ENCODE results near the gene STK38.
"Not testable (repeated sequence)": the region's sequence is repeated elsewhere in the genome, so short reads cannot be mapped to it uniquely, and the experiment has no call there.

The STK38 gene

DNA sequence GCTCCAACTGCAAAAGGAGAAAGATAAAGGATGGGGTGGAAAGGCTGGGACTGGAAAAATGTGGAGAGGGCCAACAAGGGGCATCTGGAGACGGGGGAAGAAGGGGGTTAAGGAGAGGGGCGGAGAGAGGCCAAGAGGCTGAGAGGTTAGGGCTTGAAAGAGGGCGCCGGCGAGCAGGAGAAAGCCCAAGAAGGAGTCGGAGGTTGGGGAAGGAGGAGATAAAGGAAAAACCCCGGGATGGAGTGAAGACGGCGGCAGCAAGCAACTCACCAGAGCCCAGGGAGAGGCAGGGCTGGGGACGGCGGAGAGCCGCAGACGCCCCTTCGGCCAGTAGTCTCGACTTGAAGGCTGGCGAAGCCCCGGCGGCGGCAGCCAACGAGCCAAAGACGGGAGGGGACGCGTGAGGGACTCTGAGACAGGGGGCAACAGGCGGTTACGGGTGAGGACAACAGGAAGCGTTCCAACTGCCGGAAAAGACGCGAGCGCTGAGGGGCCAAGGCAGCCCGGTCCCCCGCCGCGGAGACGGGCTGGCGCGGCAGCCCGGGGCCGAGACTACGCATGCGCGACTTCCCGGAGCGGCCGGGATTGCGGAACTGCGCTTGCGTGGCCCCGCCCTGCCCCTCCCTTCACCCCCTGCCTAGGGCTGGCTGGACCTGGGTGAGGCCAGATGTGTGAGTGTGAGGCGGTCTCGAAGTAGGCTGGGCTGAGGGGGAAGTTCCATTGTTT, at the start of gene STK38:
Gene STK38 (minus strand): TSS at position 560 of the 726 bp plus-strand sequence. CDS start 7,277 bp downstream, outside the sequence.
- DNase-seq (ENCODE audit: low read depth), result peak; percentile 91

DNA sequence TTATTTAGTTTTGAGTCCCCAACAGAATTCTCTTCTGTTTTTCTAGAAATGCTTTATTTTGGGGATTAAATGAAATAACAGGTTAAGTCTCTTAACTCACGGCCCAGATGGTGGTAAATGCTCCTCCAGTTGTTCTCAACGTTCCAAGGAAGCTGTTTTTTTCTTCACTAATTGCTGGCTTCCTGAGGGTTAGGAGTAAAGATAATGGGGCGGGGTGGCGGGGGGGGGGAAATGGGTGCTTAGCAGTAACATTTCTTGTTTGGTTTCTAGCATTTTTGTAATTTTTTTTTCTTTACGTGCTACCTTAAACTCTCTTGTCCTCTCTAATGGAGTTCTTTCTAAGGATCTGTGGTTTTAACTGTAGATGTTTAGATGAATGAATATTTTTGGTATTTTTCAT, 49.1 kb upstream of the STK38 start:
- DNase-seq (ENCODE audit: low read depth), result no peak

- DNase-seq (ENCODE audit: low read depth), result no peak
Measured at GRCh38 chr6:36594816-36595643, 47.8 kb upstream of the STK38 start.

GRCh38 chr6:36594029-36594815, 46.9 kb upstream of the STK38 start, which contains the start of gene SRSF3:
SRSF3 (plus strand) TSS chr6:36594362; CDS start chr6:36596763, 2,401 bp downstream.
- DNase-seq (ENCODE audit: low read depth), result peak; percentile 91

- no peak for DNase-seq (ENCODE audit: low read depth)
Measured at GRCh38 chr6:36593569-36594028, 46.3 kb upstream of the STK38 start.

DNA sequence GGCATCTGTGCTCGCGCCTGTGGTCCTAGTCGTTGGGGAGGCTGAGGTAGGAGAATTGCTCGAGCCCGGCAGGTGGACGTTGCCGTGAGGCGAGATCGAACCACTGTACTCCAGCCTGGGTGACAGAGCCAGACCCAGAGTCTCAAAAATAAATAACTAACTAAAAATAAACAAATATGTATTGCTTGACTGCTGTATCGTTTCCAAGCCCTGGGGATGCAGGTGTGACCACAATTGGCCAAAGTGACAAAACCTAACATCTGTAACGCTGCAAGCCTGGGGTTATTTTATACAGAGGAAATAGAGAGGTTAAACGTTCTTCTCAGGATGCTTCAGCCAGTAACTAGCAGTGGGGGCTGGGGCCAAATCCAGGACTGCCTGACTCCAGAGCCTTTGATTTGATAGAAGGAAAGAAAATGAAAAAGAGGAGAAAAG, 45.0 kb upstream of the STK38 start:
- DNase-seq (ENCODE audit: low read depth), result no peak

DNA sequence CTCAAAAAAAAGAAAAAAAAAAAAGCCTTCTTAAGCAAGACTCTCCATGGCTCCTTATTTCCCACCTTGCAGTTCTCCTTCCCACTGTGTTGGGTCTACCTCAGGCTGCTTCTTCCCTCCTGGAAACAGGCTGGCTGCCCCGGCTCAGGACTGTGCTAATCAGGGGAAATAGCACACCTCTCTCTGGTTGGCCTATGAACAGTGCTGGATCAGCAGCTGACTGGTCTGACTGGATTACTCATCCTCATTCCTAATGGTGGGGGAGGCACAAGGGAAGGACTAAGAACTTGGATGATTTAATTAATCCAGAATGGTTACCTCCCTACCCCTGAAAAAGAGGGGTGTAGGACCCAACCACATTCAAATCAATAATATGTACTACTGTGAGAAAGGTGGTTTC, 43.0 kb upstream of the STK38 start:
- DNase-seq (ENCODE audit: low read depth), result no peak

GRCh38 chr6:36589025-36589400, 41.7 kb upstream of the STK38 start:
- not testable (repeated sequence) for DNase-seq (ENCODE audit: low read depth)

DNA sequence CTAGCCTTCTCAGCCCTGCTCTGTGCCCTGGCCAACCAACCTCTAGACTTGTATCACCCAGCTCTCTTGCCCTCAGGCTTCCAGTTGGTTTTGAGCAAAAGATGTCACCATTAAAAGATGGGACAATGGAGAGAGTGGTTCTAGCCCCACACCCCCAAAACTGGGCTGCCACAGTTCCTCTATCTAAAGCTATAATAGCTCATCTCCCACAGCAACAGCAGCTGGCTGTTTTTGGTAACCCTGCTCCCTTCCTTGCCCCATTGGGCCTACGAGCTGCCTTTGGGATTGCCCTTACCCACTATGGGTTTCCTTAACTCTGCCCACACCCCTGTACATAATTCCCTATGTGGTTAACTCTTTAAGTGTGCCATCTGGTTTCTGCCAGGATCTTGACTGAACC, 39.3 kb upstream of the STK38 start:
- DNase-seq (ENCODE audit: low read depth), result no peak

- no peak for DNase-seq (ENCODE audit: low read depth)
Measured at GRCh38 chr6:36581716-36582115, 34.4 kb upstream of the STK38 start.

DNA sequence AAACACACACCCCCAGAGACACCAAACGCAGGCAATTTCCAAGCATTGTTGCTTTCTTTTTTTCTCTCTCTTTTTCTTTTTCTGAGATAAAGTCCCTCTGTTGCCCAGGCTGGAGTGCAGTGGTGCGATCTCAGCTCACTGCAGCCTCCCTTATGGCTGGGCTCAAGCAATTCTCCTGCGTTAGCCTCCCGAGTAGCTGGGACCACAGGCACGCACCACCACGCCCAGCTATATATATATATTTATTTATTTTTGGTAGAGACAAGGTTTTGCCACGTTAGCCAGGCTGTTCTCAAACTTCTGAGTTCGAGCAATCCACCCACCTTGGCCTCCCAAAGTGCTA, 32.9 kb upstream of the STK38 start:
- DNase-seq (ENCODE audit: low read depth), result no peak

DNA sequence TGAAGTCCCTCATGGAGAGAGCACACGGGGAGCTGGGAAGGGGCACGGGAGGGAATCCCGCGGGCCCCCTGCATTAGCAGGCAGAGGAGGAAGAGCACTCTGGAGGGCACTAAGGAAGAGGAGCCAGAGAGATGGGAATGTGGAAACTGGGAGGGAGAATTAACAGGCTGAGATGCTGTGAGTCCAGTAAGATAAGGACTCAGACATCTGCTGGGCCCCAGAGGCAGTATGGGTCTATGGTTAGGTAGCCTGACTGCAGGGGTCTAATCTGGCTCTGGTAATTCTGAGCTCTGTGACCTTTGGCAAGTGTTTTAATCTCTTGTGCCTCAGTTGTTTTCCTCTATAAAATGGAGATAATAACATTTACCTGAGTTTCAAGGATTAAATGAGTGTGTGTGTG, 31.2 kb upstream of the STK38 start:
- DNase-seq (ENCODE audit: low read depth), result no peak

- DNase-seq (ENCODE audit: low read depth), result no peak
Measured at GRCh38 chr6:36578030-36578429, 30.8 kb upstream of the STK38 start.

GRCh38 chr6:36577301-36577700, 30.0 kb upstream of the STK38 start:
- DNase-seq (ENCODE audit: low read depth), result no peak

DNA sequence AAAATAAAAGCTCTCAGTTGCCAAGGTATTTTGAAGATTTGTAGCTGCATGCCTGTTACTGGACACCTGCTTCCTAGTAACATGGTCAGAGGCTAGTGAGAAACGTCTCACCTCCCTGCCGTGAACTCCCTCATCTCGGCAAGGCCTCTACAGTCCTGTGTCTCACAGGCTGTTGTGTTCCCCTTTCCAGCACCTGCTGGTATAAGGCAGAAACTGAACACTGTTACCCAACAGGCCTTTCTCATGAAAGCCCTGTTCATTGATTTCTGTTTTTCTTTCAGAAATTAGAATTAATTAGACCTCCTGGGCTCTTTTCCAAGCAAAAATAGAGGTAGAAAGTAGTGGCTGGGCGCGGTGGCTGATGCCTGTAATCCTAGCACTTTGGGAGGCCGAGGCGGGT, 29.3 kb upstream of the STK38 start:
- DNase-seq (ENCODE audit: low read depth), result no peak

DNA sequence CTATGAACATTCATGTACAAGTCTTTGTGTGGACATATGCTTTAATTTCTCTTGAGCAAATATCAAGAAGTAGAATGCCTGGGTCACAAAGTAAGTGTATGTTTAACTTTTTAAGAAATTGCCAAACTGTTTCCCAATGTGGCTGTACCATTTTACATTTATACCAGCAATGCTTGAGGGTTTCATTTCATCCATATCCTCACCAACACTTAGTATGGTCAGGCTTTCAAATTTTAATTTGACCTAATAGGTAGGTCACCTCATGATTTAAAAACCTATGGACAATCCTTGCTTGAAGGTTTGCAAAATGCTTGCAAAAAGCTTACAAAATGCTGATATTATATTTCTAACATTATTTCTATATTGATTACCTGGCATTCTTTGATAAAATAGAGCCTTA, 27.4 kb upstream of the STK38 start:
- DNase-seq (ENCODE audit: low read depth), result no peak

DNA sequence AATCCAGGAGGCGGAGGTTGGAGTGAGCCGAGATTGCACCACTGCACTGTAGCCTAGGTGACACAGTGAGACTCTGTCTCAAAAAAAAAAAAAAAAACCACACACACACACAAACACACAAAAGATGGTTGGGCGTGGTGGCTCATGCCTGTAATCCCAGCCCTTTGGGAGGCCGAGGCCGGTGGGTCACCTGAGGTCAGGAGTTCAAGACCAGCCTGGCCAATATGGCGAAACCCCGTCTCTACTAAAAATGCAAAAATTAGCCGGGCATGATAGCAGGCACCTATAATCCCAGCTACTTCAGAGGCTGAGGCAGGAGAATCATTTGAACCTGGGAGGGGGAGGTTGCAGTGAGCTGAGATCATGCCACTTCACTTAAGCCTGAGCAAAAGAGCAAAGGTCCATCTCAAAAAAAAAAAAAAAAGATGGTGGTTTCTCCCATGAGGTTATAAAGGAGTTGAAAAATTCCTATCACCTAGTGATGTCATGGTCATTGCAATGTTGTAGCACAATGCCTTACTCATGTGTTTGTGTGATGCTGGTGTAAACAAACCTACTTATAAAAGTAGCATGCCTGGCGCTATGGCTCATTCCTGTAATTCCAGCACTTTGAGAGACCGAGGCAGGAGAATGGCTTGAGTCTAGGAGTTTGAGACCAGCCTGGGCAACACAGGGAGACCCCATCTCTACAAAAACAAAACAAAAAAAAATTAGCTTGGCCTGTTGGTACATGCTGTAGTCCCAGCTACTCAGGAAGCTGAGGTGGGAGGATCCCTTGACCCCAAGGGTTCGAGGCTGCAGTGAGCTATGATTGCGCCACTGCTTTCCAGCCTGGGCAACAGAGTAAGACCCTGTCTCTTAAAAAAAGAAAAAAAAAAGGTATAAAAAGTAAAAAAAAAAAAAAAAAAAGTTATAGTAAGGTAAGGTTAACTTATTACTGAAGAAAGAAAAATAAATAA, 25.4 kb upstream of the STK38 start:
- not testable (repeated sequence) for DNase-seq (ENCODE audit: low read depth)

- no peak for DNase-seq (ENCODE audit: low read depth)
Measured at GRCh38 chr6:36571122-36572043, 24.1 kb upstream of the STK38 start.

- no peak for DNase-seq (ENCODE audit: low read depth)
Measured at GRCh38 chr6:36570264-36570663, 23.0 kb upstream of the STK38 start.

DNA sequence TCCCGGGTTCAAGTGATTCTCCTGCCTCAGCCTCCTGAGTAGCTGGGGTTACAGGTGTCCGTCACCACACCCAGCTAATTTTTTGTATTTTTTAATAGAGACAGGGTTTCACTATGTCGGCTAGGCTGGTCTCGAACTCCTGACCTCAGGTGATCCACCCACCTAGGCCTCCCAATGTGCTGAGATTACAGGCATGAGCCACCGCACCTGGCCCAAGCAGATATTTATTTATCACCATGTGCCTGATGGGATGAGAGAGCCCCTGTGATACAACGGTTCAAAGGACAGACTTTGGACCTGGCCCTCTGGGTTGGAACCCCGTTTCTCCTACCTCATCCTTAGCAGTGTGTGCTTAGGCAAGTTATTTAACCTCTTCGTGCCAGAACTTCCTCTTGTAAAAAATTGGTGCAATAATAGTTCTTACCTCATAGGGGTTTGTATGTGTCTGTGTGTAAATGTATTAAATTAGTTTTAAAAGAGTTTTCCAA, 19.2 kb upstream of the STK38 start:
- no peak for DNase-seq (ENCODE audit: low read depth)
